ENCODE data around the gene MAPT. TPM values are rescaled to one million over a fixed set of nuclear protein-coding genes. Genes with fewer than 3 reads are reported as not detected.

Gene MAPT
- total and polyA plus RNA-seq, 4 experiments from 2014 or later = 0.22 to 2.1 (median 1.1) TPM

DNA sequence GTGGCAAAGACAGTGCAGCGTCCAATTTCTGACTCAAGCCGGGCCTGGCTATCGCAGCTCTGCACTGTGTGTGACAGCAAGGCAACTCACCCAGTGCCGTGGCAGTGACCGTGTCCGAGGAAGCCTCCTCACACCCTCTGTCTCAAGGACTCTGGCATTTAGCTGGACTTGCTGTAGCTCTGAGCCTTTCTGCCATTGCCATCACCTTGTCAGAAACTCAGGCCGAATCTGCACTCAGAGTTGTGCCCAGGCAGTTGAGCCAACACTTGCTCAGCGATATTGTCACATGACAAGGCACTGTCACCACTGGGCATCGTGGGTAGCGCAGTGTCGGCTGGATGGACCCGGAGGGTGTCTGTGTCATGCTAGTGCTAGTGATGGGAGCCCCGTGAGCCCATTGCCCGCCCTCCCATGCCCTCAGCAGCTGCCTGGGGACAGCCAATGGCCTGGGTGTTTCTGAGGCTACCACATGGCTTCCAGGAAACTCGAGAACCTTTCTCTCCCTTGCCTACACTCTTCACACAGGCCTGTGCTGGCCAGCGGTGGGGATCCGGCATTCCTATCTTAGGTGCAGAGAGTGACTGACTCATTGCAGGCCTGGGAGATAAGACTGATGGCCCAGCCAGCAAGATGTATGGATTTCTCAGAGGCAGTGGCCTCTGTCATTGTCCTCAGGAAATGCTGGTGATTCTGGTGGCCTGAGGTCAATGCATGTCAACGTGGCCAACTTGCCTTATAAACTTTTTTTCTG, 82.6 kb downstream of the MAPT start:
- no peaks in the 10 kb centered on the region for H3K4me1 Mint-ChIP-seq
- no peak overlapping the region for H3K4me3 Mint-ChIP-seq
- Histone ChIP-seq H3K27ac (ENCODE audit: low read depth, low read length) (no peak overlapping the region), H3K9me3 (ENCODE audit: control insufficient read depth in 1 of 2, low read length in 2 of 2) (no peaks in the 10 kb centered on the region), H3K27me3 (ENCODE audit: insufficient read depth, low read length) (no peaks in the 10 kb centered on the region), H3K36me3 (ENCODE audit: insufficient read depth, low read length) (no peaks in the 10 kb centered on the region), H3K4me3 (ENCODE audit: low read length in 2 of 2) (no peak overlapping the region), H3K4me1 (ENCODE audit: insufficient read depth, low read length) (no peaks in the 10 kb centered on the region)
- ChIA-PET CTCF (ENCODE audit: partially characterized antibody) (no interaction called here), POLR2A (ENCODE audit: partially characterized antibody) (no interaction called here)
- DNase-seq = no peak
- H3K36me3 Mint-ChIP-seq = no peaks in the 10 kb centered on the region
- H3K27me3 Mint-ChIP-seq = no peaks in the 10 kb centered on the region
- H3K9me3 Mint-ChIP-seq = peaks cover 0 to 6% (median 1%) of the 10 kb centered on the region in 8 donors
- H3K27ac Mint-ChIP-seq = no peak overlapping the region
- intact Hi-C loops (cut with micrococcal nuclease) = no loop called here

DNA sequence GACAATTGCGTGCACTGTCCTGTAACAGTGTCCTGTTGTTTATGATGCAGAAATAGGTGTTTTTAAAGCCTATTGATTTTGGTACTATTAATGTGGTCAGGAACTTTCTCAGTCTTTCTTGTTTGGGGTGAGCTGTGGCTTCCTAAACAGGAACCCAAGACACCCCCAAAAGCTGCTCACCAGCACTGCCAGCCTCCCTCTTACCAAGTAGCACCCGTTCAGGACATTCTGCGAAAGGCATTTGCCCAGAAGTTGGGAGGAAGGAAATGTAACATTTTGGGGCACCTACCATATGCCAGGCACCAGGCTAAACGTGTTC, 83.1 kb downstream of the MAPT start:
- CTCF ChIA-PET (ENCODE audit: partially characterized antibody) = no interaction called here
- no peak overlapping the region for H3K27ac ChIP-seq (ENCODE audit: low read depth, low read length)
- H3K9me3 ChIP-seq (ENCODE audit: control insufficient read depth in 1 of 2, low read length in 2 of 2) = no peaks in the 10 kb centered on the region
- H3K27me3 ChIP-seq (ENCODE audit: insufficient read depth, low read length) = no peaks in the 10 kb centered on the region
- no peaks in the 10 kb centered on the region for H3K36me3 ChIP-seq (ENCODE audit: insufficient read depth, low read length)
- no peak overlapping the region for H3K4me3 Mint-ChIP-seq
- peaks cover 0 to 3% (median 0%) of the 10 kb centered on the region in 8 donors for H3K9me3 Mint-ChIP-seq
- H3K4me1 Mint-ChIP-seq = no peaks in the 10 kb centered on the region
- H3K4me3 ChIP-seq (ENCODE audit: low read length in 2 of 2) = no peak overlapping the region
- H3K27ac Mint-ChIP-seq = no peak overlapping the region
- H3K27me3 Mint-ChIP-seq = peaks cover 0 to 2% of the 10 kb centered on the region in 2 donors
- intact Hi-C loops (cut with micrococcal nuclease) = no loop called here
- H3K4me1 ChIP-seq (ENCODE audit: insufficient read depth, low read length) = no peaks in the 10 kb centered on the region
- H3K36me3 Mint-ChIP-seq = no peaks in the 10 kb centered on the region
- DNase-seq = no peak
- POLR2A ChIA-PET (ENCODE audit: partially characterized antibody) = no interaction called here

DNA sequence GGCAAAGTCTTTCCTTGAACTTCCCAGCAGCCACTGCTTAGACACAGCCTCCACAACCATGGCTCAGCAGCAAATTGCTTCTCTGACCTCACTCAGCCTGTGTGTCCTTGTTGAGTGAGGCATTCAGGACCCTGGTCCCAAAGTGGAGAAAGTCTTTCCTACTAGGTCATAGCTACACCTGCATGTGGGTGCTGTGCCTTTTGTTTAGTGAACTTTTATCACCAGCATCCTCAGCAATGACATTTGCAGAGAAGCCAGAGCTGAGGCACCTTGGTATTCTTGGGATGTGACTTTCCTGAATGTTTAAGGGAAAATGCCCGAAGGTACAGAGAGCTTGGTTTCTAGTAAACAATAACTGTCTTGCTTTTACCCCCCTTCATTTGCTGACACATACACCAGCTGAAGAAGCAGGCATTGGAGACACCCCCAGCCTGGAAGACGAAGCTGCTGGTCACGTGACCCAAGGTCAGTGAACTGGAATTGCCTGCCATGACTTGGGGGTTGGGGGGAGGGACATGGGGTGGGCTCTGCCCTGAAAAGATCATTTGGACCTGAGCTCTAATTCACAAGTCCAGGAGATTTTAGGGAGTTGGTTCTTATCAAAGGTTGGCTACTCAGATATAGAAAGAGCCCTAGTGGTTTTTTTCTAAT, 83.7 kb downstream of the MAPT start:
- H3K4me1 Mint-ChIP-seq = no peaks in the 10 kb centered on the region
- CTCF ChIA-PET (ENCODE audit: partially characterized antibody) = interaction anchor here (0.6 kb wide), 1 partner anchor 499 kb away, joined by 3 read pairs; no protein-coding TSS in a partner anchor

DNA sequence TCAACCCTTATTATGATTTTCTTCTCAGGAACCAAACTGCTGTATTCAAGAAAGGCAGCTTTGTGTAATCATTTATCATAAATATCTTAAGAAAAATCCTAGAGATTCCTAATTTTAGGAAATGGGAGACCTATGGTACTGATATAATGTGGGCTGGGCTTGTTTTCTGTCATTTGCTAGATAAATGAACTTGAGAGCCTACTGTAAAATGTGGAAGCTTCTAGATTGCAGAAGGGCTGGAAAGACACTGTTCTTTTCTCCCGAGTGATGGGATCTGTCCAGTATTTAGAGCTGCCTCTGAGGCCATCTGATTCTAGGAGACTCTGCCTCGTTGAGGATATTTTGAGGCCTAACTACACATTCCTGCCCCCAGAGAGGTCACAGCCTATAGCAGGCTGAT, 84.8 kb downstream of the MAPT start:
- H3K27ac ChIP-seq (ENCODE audit: low read depth, low read length) = no peak overlapping the region
- no peaks in the 10 kb centered on the region for H3K9me3 ChIP-seq (ENCODE audit: control insufficient read depth in 1 of 2, low read length in 2 of 2)
- CTCF ChIA-PET (ENCODE audit: partially characterized antibody) = interaction anchor here (0.7 kb wide), 1 partner anchor 308 kb away, joined by 3 read pairs; no protein-coding TSS in a partner anchor
- no peak overlapping the region for H3K4me3 ChIP-seq (ENCODE audit: low read length in 2 of 2)
- peak overlapping the region in 1 of 7 donors; percentile 57 for H3K27ac Mint-ChIP-seq
- no peaks in the 10 kb centered on the region for H3K4me1 ChIP-seq (ENCODE audit: insufficient read depth, low read length)
- peaks cover 0 to 3% of the 10 kb centered on the region in 2 donors for H3K27me3 Mint-ChIP-seq
- no peak overlapping the region for H3K4me3 Mint-ChIP-seq
- no peaks in the 10 kb centered on the region for H3K27me3 ChIP-seq (ENCODE audit: insufficient read depth, low read length)
- H3K36me3 Mint-ChIP-seq = no peaks in the 10 kb centered on the region
- no peak for DNase-seq
- H3K4me1 Mint-ChIP-seq = no peaks in the 10 kb centered on the region
- no peaks in the 10 kb centered on the region for H3K36me3 ChIP-seq (ENCODE audit: insufficient read depth, low read length)
- intact Hi-C loops (cut with micrococcal nuclease) = no loop called here
- no peaks in the 10 kb centered on the region for H3K9me3 Mint-ChIP-seq
- POLR2A ChIA-PET (ENCODE audit: partially characterized antibody) = no interaction called here

More for the DNA sequence above, 83.7 kb downstream of the MAPT start:
- no peak for DNase-seq
- no peak overlapping the region for H3K27ac Mint-ChIP-seq
- Histone ChIP-seq H3K4me1 (ENCODE audit: insufficient read depth, low read length) (no peaks in the 10 kb centered on the region), H3K9me3 (ENCODE audit: control insufficient read depth in 1 of 2, low read length in 2 of 2) (no peaks in the 10 kb centered on the region), H3K4me3 (ENCODE audit: low read length in 2 of 2) (no peak overlapping the region), H3K27me3 (ENCODE audit: insufficient read depth, low read length) (no peaks in the 10 kb centered on the region), H3K27ac (ENCODE audit: low read depth, low read length) (no peak overlapping the region), H3K36me3 (ENCODE audit: insufficient read depth, low read length) (no peaks in the 10 kb centered on the region)
- H3K9me3 Mint-ChIP-seq = no peaks in the 10 kb centered on the region
- peaks cover 0 to 2% of the 10 kb centered on the region in 2 donors for H3K27me3 Mint-ChIP-seq
- intact Hi-C loops (cut with micrococcal nuclease) = no loop called here
- H3K36me3 Mint-ChIP-seq = no peaks in the 10 kb centered on the region
- no peak overlapping the region for H3K4me3 Mint-ChIP-seq
- POLR2A ChIA-PET (ENCODE audit: partially characterized antibody) = no interaction called here

DNA sequence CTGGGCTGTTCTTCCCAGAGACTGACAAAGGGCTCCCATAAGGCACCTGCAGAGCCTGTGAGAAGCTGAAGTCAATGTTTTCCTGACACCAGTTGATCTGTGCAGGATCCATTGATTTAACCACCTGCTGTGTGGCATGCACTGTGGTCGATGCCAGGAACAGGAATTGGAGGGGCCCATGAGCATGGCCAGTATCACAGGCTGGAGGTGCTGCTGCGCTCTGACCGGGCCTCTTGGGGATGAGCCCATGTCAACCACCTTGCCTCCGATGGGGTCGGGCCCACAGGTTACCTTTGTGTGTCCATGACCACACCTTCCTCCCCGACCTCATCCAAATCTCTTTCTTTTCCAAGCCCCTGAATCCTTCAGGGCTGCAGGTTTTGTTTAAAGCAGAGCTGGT, 86.5 kb downstream of the MAPT start:
- Mint-ChIP-seq H3K9me3 (peaks cover 0 to 2% (median 0%) of the 10 kb centered on the region in 8 donors), H3K4me1 (peaks cover 0 to 5% (median 0%) of the 10 kb centered on the region in 4 donors), H3K4me3 (no peak overlapping the region), H3K36me3 (no peaks in the 10 kb centered on the region), H3K27ac (no peak overlapping the region), H3K27me3 (peaks cover 0 to 3% of the 10 kb centered on the region in 2 donors)
- H3K36me3 ChIP-seq (ENCODE audit: insufficient read depth, low read length) = no peaks in the 10 kb centered on the region
- CTCF ChIA-PET (ENCODE audit: partially characterized antibody) = no interaction called here
- intact Hi-C loops (cut with micrococcal nuclease) = no loop called here
- H3K27ac ChIP-seq (ENCODE audit: low read depth, low read length) = no peak overlapping the region
- DNase-seq = no peak
- no peaks in the 10 kb centered on the region for H3K27me3 ChIP-seq (ENCODE audit: insufficient read depth, low read length)
- POLR2A ChIA-PET (ENCODE audit: partially characterized antibody) = no interaction called here
- H3K4me1 ChIP-seq (ENCODE audit: insufficient read depth, low read length) = no peaks in the 10 kb centered on the region
- H3K9me3 ChIP-seq (ENCODE audit: control insufficient read depth in 1 of 2, low read length in 2 of 2) = no peaks in the 10 kb centered on the region
- H3K4me3 ChIP-seq (ENCODE audit: low read length in 2 of 2) = no peak overlapping the region

DNA sequence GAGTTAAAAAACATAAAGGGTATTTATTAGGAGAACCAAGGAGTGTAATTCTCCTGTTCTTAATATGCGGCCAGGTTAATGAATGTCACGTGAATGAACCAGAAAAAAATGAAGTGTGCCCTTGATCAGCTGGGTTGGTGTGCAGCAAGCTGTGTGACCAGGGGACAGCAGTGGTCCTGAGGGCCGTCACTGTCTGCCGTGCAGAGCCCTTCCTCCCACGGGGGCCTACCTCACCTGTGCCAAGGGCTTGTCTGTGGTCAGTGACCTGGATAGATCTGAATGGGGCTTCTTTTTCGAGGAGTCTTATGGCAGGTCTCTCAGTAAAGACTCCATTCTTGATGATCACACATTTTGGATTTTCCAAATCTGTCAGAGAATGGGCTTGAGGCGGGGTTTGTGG, 87.0 kb downstream of the MAPT start:
- ChIA-PET CTCF (ENCODE audit: partially characterized antibody) (no interaction called here), POLR2A (ENCODE audit: partially characterized antibody) (no interaction called here)

DNA sequence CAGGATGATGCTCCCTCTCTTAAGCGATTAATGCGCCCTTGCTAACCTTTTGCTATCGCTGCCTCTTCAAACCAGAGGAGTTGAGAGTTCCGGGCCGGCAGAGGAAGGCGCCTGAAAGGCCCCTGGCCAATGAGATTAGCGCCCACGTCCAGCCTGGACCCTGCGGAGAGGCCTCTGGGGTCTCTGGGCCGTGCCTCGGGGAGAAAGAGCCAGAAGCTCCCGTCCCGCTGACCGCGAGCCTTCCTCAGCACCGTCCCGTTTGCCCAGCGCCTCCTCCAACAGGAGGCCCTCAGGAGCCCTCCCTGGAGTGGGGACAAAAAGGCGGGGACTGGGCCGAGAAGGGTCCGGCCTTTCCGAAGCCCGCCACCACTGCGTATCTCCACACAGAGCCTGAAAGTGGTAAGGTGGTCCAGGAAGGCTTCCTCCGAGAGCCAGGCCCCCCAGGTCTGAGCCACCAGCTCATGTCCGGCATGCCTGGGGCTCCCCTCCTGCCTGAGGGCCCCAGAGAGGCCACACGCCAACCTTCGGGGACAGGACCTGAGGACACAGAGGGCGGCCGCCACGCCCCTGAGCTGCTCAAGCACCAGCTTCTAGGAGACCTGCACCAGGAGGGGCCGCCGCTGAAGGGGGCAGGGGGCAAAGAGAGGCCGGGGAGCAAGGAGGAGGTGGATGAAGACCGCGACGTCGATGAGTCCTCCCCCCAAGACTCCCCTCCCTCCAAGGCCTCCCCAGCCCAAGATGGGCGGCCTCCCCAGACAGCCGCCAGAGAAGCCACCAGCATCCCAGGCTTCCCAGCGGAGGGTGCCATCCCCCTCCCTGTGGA, 88.6 kb downstream of the MAPT start:
- Histone ChIP-seq H3K4me1 (ENCODE audit: insufficient read depth, low read length) (no peaks in the 10 kb centered on the region), H3K27ac (ENCODE audit: low read depth, low read length) (no peak overlapping the region), H3K9me3 (ENCODE audit: control insufficient read depth in 1 of 2, low read length in 2 of 2) (no peaks in the 10 kb centered on the region), H3K36me3 (ENCODE audit: insufficient read depth, low read length) (no peaks in the 10 kb centered on the region), H3K27me3 (ENCODE audit: insufficient read depth, low read length) (no peaks in the 10 kb centered on the region), H3K4me3 (ENCODE audit: low read length in 2 of 2) (no peak overlapping the region)
- peaks cover 0 to 3% of the 10 kb centered on the region in 2 donors for H3K27me3 Mint-ChIP-seq
- H3K4me1 Mint-ChIP-seq = peaks cover 0 to 6% (median 0%) of the 10 kb centered on the region in 4 donors
- intact Hi-C loops (cut with micrococcal nuclease) = no loop called here
- H3K36me3 Mint-ChIP-seq = no peaks in the 10 kb centered on the region
- POLR2A ChIA-PET (ENCODE audit: partially characterized antibody) = no interaction called here
- no peak overlapping the region for H3K4me3 Mint-ChIP-seq
- CTCF ChIA-PET (ENCODE audit: partially characterized antibody) = no interaction called here
- peaks cover 0 to 3% (median 0%) of the 10 kb centered on the region in 8 donors for H3K9me3 Mint-ChIP-seq
- no peak overlapping the region for H3K27ac Mint-ChIP-seq
- no peak for DNase-seq

More for the DNA sequence above, 87.0 kb downstream of the MAPT start:
- Histone ChIP-seq H3K27ac (ENCODE audit: low read depth, low read length) (no peak overlapping the region), H3K36me3 (ENCODE audit: insufficient read depth, low read length) (no peaks in the 10 kb centered on the region), H3K9me3 (ENCODE audit: control insufficient read depth in 1 of 2, low read length in 2 of 2) (no peaks in the 10 kb centered on the region), H3K27me3 (ENCODE audit: insufficient read depth, low read length) (no peaks in the 10 kb centered on the region), H3K4me3 (ENCODE audit: low read length in 2 of 2) (no peak overlapping the region), H3K4me1 (ENCODE audit: insufficient read depth, low read length) (no peaks in the 10 kb centered on the region)
- no peak overlapping the region for H3K27ac Mint-ChIP-seq
- peaks cover 0 to 3% (median 0%) of the 10 kb centered on the region in 8 donors for H3K9me3 Mint-ChIP-seq
- peaks cover 0 to 3% of the 10 kb centered on the region in 2 donors for H3K27me3 Mint-ChIP-seq
- intact Hi-C loops (cut with micrococcal nuclease) = no loop called here
- no peak for DNase-seq
- no peaks in the 10 kb centered on the region for H3K36me3 Mint-ChIP-seq
- H3K4me3 Mint-ChIP-seq = no peak overlapping the region
- peaks cover 0 to 6% (median 0%) of the 10 kb centered on the region in 4 donors for H3K4me1 Mint-ChIP-seq
